HFFc6 (cell line): Measurements from ENCODE around the gene PCSK7. TPM values are rescaled to one million over a fixed set of nuclear protein-coding genes. Genes with fewer than 3 reads are reported as not detected.

Experiments used
- DNase-seq: peaks from one replicate; pipeline ENCODE4 v3.0.0-alpha.2; 2018
- H3K27ac Mint-ChIP-seq: 2 replicates; pipeline ENCODE4 v1.8.0; 2020; ENCODE audit warnings: mild to moderate bottlenecking, mixed read lengths
- H3K27me3 Mint-ChIP-seq: 2 replicates; pipeline ENCODE4 v1.8.0; 2021; ENCODE audit warnings: mild to moderate bottlenecking, moderate library complexity, mixed read lengths; ENCODE audit not compliant: insufficient read depth
- H3K36me3 Mint-ChIP-seq: 2 replicates; pipeline ENCODE4 v1.8.0; 2021; ENCODE audit warnings: low read depth, mixed read lengths
- H3K4me1 Mint-ChIP-seq: 2 replicates; pipeline ENCODE4 v1.8.0; 2020; ENCODE audit warnings: low read depth, mixed read lengths
- H3K4me3 Mint-ChIP-seq: 2 replicates; pipeline ENCODE4 v1.8.0; 2020; ENCODE audit warnings: mild to moderate bottlenecking, moderate library complexity, mixed read lengths
- H3K9me3 Mint-ChIP-seq: 2 replicates; pipeline ENCODE4 v1.8.0; 2020; ENCODE audit warnings: mild to moderate bottlenecking, mixed read lengths
- CTCF ChIP-seq: fragments of 200-600 bp; sonication (generic); IDR thresholded peaks from 2 replicates; pipeline ENCODE4 v1.5.0; 2021; ENCODE audit warnings: antibody characterized with exemption, mild to moderate bottlenecking
- total RNA-seq, 6 experiments: library from RNA; stranded (reverse); fragmentation: NEBNext Ultra II Directional; extraction: Animal tissue kit (Norgen Biotek cat#: 25700); gene quantifications; 2 replicates in 1 of 6; 3 replicates in 5 of 6; pipeline ENCODE4 v1.2.3, GENCODE V29; 2021

Gene PCSK7
- total RNA-seq, 6 experiments from 2014 or later = 64.1 to 73.6 (median 68.0) TPM

- Mint-ChIP-seq H3K27ac (no peak overlapping the region), H3K4me1 (peaks cover 20% of the 10 kb centered on the region), H3K9me3 (no peaks in the 10 kb centered on the region), H3K27me3 (peaks cover 2% of the 10 kb centered on the region; the same call in 1 of the 2 replicates), H3K36me3 (peaks cover 16% of the 10 kb centered on the region), H3K4me3 (no peak overlapping the region)
- no peak for DNase-seq
- TF ChIP-seq CTCF = no peak
These were observed 7.9 kb downstream of the PCSK7 start for GRCh38 chr11:117223741-117224689.

DNA sequence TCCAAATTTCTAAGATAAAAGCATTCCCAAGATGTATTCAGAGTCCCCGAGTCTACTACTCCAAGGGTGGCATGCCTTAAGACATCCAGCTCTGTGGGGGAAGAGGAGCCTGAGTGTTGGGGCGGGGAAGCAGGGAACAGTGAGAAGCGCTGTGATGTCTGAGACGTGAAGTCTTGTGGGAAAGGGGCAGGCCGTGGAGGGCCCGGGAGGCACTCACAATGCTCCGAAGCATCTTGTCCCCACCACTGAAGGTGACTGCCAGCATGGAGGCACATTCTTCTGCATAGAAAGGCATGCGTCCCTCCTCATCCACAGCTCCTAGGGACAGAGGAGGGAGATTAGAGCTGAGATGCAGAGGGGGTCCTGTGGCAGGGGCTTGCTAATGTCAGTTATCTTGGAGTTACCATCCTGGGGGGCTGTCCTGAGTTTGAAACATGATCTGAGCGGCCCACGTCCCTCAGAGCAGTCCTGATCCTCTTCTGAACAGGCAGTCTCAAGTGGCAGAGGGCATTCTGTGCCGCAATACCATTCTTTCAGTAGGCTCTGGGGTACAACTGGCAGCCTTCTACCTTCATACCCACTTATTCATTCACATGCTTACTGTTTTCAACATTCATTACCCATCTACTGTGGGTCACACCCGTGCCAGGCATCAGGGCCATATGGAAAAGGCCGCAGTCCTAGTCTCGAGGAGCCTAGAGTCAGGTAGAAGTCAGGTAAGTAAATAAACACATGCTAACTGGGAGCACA is 8.7 kb downstream of the PCSK7 start:
- H3K4me3 Mint-ChIP-seq = no peak overlapping the region
- H3K27me3 Mint-ChIP-seq = peaks cover 2% of the 10 kb centered on the region; the same call in 1 of the 2 replicates
- no peaks in the 10 kb centered on the region for H3K9me3 Mint-ChIP-seq
- no peak for TF ChIP-seq CTCF
- peaks cover 15% of the 10 kb centered on the region for H3K36me3 Mint-ChIP-seq
- DNase-seq = no peak
- peaks cover 20% of the 10 kb centered on the region for H3K4me1 Mint-ChIP-seq
- peak overlapping the region; percentile 55; the same call in 1 of the 2 replicates for H3K27ac Mint-ChIP-seq

DNA sequence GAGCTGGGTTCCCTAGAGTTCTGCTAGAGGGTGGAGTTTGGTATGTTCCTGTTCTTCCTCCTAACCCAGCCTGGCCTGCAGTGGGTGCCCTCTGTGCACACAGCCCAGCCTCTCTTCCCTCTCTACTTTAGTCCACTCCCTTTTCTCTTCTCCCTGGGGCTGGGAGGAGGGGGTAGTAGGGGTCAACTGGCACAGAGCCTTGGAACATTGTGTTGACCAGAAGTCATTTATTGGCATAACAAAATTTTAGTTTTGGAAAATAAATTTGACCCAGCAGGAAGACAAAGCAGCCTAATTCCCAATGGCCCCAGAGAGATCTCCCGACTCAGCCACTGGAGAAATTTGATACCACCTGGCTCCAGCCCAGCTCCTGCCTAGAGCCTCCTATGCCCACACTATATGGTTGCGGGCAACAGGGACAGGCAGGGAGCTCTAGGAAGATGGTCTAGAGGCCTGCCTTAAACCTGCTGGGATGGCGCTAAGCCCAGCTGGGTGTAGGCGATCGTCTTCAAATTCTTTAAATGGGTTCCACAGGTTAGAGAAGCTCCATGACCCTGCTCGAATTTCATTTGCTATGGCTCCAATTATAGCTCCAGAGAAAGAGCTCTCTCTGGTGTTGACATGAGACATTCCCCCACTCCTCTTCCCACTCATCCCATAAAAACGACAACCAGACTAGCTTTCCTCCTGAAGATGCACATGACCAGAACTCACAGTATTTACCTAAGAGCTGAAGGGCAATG is 9.9 kb downstream of the PCSK7 start:
- peaks cover 22% of the 10 kb centered on the region for H3K36me3 Mint-ChIP-seq
- H3K27me3 Mint-ChIP-seq = peaks cover 2% of the 10 kb centered on the region; the same call in 1 of the 2 replicates
- DNase-seq = peak; percentile 52
- peaks cover 20% of the 10 kb centered on the region for H3K4me1 Mint-ChIP-seq
- peak overlapping the region; percentile 55 for H3K27ac Mint-ChIP-seq
- H3K9me3 Mint-ChIP-seq = no peaks in the 10 kb centered on the region
- TF ChIP-seq CTCF = peak; percentile 20; the same call in 1 of the 2 replicates
- peak overlapping the region; percentile 38 for H3K4me3 Mint-ChIP-seq

DNA sequence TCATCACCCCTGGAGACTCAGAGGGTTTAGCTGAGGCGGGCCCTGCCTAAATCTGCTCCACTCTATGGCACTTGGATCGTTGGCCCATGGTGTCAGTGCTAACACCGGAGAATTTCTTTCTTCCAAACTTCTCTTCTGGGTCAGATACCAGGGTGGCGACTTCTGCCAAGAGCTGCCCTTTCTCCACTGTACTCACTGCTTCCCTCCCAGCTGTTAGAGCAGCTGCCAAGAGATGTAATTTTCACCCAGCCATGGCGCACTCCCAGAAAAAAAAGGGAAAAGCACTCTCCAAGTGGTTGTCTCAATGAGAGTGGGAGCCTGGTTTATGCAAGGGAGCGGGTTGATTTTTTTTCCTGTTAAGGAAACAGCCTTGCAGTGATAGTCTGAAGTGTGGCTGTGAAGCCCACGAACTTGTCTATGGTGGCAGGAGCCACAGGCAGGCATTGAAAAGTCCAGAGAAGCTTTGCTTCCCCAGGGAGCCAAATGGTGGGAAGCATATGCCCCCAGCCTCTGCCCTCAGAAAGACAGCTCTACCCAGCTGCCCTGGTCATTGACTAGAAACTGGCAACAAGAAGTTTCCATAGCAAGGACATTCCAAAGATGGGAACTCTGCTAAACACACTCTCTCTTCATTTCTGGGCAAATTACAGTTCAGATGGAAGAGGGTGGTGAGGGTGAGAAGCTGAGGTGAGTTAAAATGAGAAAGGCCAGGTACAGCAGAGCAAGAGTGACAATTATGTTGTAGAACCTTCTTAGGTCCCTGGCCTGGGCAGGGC is 10.7 kb downstream of the PCSK7 start:
- Mint-ChIP-seq H3K36me3 (peaks cover 22% of the 10 kb centered on the region), H3K4me3 (peak overlapping the region; percentile 17; the same call in 1 of the 2 replicates), H3K4me1 (peaks cover 20% of the 10 kb centered on the region), H3K27ac (peak overlapping the region; percentile 55), H3K9me3 (no peaks in the 10 kb centered on the region), H3K27me3 (peaks cover 2% of the 10 kb centered on the region; the same call in 1 of the 2 replicates)
- TF ChIP-seq CTCF = no peak
- DNase-seq = no peak
